Cardiac fibroblast (primary cell): ENCODE results near the gene IL2RA.

Source experiments
- DNase-seq, 2 donors: peaks; one replicate each; pipeline versions ENCODE4 v3.0.0 to v3.0.0-alpha.2; 2010; ENCODE audit warnings: low read depth in 2 of 2
- H3K4me3 ChIP-seq, 2 donors: replicated peaks in 1 of 2; 1 replicate in 1 of 2; 2 replicates in 1 of 2; pipeline ENCODE4 v1.5.1; 2011; ENCODE audit warnings: low read depth in 2 of 2, low read length in 2 of 2, mild to moderate bottlenecking in 2 of 2, moderate library complexity in 1 of 2
- CTCF ChIP-seq: IDR thresholded peaks from one replicate; pipeline ENCODE4 v1.5.1; 2011; ENCODE audit warnings: low read depth, mild to moderate bottlenecking, low read length, inconsistent platforms

The IL2RA gene

GRCh38 chr10:6056411-6057135 is 5.6 kb downstream of the IL2RA start:
- no peak for DNase-seq
- no peak for TF ChIP-seq CTCF
- no peak overlapping the region for H3K4me3 ChIP-seq

GRCh38 chr10:6055929-6056328 is 6.2 kb downstream of the IL2RA start:
- TF ChIP-seq CTCF = no peak
- H3K4me3 ChIP-seq = no peak overlapping the region
- no peak for DNase-seq

DNA sequence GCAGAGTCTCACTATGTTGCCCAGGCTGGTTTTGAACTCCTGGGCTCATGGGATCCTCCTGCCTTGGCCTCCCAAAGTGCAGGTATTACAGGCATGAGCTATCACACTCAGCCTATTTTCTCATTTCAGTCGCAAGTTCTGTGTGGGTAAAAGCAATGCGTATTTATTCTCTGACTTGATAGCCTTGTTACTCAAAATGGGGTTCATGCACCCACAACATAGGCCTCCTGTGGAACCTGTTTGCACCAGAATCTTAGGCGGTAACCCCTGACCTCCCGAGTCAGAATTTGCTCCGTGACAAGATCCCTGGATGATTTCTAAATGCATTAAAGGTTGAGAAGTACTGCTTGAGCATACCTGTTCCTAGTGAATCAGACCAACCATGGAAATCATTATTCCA is 7.3 kb downstream of the IL2RA start:
- no peak for DNase-seq
- H3K4me3 ChIP-seq = no peak overlapping the region
- TF ChIP-seq CTCF = no peak

DNA sequence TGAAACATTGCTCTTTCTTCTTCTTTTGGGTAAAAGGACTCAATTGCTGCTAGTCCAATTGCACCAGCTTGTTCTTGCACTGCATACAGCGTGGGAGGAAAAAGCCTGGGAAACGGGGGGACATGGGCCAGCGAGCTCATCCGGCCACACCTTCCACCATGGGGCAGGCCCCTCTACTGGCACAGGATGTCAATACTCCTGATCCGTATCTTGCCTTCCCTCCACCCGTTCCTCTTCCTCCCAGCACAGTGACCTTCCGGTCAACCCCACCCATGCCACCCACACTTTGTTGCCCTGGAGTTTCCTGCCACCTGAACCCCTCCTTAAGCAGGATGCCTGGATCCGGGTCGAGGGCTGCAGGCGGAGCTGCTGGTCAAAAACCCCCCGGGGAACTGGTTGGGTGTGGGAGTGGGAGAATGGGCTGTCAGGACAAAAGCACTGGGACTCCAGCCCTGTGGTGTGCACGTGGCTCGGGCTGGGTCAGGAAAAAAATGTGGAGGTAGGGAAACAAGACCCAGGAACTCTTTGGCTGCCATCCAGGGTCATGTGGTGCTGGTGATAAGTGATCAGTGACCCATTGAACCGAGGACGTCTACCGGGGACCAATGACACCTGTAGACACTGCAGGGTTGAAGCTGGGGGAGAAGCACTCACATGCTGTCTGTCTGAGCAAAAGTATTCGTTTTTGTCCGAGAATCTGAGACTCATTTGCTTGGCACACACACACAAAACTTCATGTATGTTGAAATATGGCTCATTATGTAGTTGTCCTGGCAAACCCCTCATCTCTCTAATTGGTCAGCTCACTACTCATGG is 8.1 kb downstream of the IL2RA start:
- no peak overlapping the region for H3K4me3 ChIP-seq
- DNase-seq = no peak
- TF ChIP-seq CTCF = no peak

DNA sequence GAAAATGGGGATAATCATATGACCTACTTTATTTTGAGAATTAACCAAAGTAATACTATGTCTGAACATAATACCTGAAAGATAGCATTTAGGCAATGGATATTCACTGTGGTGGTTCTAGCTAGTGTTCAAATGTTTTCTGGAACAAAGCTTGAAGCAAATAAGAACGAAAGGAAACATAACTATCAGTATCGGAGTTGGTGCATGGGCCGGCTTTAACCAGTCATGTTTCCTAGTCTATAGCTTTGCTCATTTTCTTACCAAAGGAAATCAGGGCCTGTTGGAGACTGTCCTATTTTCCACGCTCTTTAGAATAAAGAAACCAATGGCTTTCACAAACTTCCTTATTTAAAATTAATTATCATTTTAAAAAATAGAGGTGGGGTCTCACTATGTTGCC is 8.9 kb downstream of the IL2RA start:
- no peak overlapping the region for H3K4me3 ChIP-seq
- TF ChIP-seq CTCF = no peak
- no peak for DNase-seq

DNA sequence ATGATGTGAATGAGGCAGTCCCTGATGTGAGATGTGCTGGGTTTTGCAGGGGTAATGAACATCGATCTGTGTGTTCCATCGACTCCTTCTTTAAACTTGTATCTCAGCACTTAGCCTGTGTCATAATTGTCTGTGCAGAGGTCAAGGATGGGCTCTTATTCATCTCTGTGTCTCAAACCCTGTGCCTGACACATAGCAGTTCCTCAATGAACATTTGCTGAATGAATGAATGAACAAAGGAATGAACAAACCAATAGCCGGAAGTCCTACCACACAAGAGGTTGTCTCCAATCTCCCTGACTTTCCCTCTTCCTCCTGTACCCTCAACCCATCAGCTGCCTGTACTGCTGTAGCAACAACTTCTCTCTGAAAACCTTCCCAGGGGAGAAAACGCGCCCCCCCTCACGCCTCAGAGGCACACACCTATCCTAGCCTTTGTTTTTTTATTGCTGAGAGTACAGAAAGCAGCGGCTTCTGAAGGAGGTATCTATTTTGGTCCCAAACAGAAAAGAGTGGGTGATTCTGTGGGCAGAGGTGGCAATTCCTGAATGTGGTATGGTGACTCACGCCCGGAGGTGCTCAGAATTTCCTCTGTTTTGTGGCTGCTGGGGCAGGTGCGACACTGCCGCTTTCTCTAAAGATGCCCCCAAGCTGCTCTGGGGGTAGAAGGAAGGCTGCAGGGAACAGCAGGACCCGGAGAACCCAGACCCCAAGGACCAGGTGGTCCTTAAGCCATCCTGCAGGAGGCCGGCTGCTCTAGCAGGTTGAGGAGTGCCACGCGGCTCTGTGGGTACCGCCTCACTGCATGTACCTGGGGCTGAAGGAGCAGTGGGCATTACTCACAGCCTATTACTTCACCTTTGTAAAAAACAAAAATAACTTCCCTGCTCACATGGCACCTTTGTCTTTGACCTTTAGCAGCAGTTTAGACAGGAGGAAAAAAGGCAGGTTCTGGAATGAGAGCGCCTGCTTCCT is 9.6 kb downstream of the IL2RA start:
- no peak overlapping the region for H3K4me3 ChIP-seq
- no peak for TF ChIP-seq CTCF
- no peak for DNase-seq
